Thyroid gland (tissue), 4 donors: ENCODE data around the gene PHAX. TPM values are rescaled to one million over a fixed set of nuclear protein-coding genes. Genes with fewer than 3 reads are reported as not detected.
"Not testable (repeated sequence)": the region's sequence is repeated elsewhere in the genome, so short reads cannot be mapped to it uniquely, and the experiment has no call there.

ENCODE experiments used
- DNase-seq, 2 donors: peaks; one replicate each; pipeline ENCODE4 v3.0.0-alpha.2; 2019
- H3K27ac ChIP-seq, 3 donors: fragments of 200-600 bp; sonication (generic); 1 replicate in 2 of 3; 2 replicates in 1 of 3; pipeline ENCODE4 v1.5.1; 2016 to 2019; ENCODE audit warnings: mild to moderate bottlenecking in 1 of 3, moderate library complexity in 1 of 3
- H3K27me3 ChIP-seq: fragments of 200-600 bp; sonication (generic); one replicate; pipeline ENCODE4 v1.5.1; 2019
- H3K36me3 ChIP-seq, 2 donors: fragments of 200-600 bp; sonication (generic); one replicate each; pipeline ENCODE4 v1.5.1; 2016 to 2019
- H3K4me1 ChIP-seq, 2 donors: fragments of 200-600 bp; sonication (generic); one replicate each; pipeline ENCODE4 v1.5.1; 2017 to 2019
- H3K4me3 ChIP-seq, 3 donors: fragments of 200-600 bp; sonication (generic); replicated peaks in 1 of 3; 1 replicate in 2 of 3; 2 replicates in 1 of 3; pipeline ENCODE4 v1.5.1; 2016; ENCODE audit warnings: mild to moderate bottlenecking in 1 of 3
- H3K9me3 ChIP-seq: fragments of 200-600 bp; sonication (generic); one replicate; pipeline ENCODE4 v1.5.1; 2017
- POLR2A ChIP-seq, 2 donors: fragments of 450-650 bp; IDR thresholded peaks; one replicate each; pipeline ENCODE4 v1.6.1; 2017; ENCODE audit warnings: antibody characterized with exemption in 2 of 2, mild to moderate bottlenecking in 2 of 2, moderate library complexity in 1 of 2
- WGBS, 2 donors: methylation state at CpG; one replicate each; pipeline ENCODE4 v1.1.5; 2017; 5-methylcytosine and 5-hydroxymethylcytosine counted together
- intact Hi-C: fragments of 100-400 bp; cut with DNase I; formaldehyde crosslinking; loops from one replicate; pipeline ENCODE4 v1.15.1; 2023
- total RNA-seq, 4 donors: library from RNA; depleted of rRNA; stranded (reverse); fragments of >200 nt; gene quantifications; one replicate each; pipeline ENCODE4 v1.2.3, GENCODE V29; 2016
- TF ChIP-seq, protein P1 (sequence below), 6 experiments: fragments of 200-600 bp in 3 of 6; fragments of 450-650 bp in 3 of 6; sonication (generic) in 3 of 6; IDR thresholded peaks; one replicate each; pipeline ENCODE4 v1.5.1; 2016 to 2019; ENCODE audit warnings: antibody characterized with exemption in 6 of 6, mild to moderate bottlenecking in 2 of 6, inconsistent platforms in 1 of 6, moderate library complexity in 1 of 6

Gene PHAX
- total RNA-seq, 4 donors from 2014 or later: 35.2 to 42.9 (median 40.0) TPM

DNA sequence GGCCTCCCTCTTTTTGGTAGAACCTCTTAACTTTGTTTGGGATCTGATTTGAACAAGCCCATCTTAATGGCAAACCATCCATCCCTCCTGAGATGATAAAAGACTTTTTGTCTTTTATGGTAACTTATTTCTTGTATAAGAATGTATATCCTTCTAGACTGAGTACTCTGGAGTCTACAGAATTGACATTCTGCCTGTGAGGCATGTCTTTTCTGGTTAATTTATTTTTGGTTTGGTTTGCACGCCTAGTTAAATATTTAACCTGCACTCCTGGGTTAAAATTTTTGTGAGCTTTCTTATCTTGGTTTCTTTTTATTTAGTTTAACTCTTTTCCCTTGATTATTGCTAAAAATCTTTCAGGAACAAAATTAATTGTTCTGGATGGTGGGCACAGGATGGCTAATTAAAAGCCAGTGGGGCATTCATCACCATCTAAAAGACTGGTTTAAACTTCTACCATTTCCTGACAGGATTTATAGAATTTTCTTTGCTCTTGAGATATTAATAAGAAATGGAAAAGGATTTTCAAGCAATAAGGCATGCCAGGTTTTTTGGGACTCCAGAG lies 50.3 kb downstream of the PHAX start:
- WGBS, 2 donors: 95 to 96% methylated on average over 1 of the region's 1 CpG

DNA sequence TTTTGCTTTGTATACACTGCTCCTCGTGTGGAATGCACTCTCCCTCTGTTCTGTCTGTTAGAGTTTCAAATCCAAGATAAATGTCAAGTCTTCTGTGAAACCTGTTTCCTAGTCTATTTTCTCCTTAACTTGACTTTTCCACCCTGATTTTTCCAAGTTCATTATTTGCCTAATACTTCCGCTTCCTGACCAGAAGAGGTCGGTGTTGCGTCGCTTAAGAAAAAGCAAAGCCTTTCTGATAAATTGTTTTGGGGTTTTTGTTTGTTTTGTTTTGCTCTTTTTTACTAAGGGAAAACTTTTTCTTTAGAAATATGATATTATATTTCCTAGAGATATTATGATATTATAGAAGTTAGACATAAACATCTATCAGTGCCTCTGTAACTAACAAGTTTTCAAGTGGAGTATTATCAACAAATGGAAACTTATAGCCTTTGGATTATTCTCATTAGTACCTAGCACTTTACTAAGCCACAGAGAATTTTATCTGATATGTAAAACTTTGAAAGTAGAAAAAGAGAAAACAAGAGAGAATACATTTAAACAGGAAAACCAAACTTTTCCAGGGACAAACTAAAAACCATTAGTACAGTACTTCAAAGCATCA lies 55.8 kb downstream of the PHAX start:
- H3K27ac ChIP-seq: no peak overlapping the region
- H3K4me3 ChIP-seq: no peak overlapping the region

More for the DNA sequence above, 50.3 kb downstream of the PHAX start:
- no peak for DNase-seq
- Histone ChIP-seq H3K4me3 (no peak overlapping the region), H3K4me1 (no peaks in the 10 kb centered on the region), H3K27me3 (no peaks in the 10 kb centered on the region), H3K9me3 (no peaks in the 10 kb centered on the region), H3K36me3 (no peaks in the 10 kb centered on the region), H3K27ac (no peak overlapping the region)
- intact Hi-C loops: no loop called here
- TF ChIP-seq, protein P1, sequence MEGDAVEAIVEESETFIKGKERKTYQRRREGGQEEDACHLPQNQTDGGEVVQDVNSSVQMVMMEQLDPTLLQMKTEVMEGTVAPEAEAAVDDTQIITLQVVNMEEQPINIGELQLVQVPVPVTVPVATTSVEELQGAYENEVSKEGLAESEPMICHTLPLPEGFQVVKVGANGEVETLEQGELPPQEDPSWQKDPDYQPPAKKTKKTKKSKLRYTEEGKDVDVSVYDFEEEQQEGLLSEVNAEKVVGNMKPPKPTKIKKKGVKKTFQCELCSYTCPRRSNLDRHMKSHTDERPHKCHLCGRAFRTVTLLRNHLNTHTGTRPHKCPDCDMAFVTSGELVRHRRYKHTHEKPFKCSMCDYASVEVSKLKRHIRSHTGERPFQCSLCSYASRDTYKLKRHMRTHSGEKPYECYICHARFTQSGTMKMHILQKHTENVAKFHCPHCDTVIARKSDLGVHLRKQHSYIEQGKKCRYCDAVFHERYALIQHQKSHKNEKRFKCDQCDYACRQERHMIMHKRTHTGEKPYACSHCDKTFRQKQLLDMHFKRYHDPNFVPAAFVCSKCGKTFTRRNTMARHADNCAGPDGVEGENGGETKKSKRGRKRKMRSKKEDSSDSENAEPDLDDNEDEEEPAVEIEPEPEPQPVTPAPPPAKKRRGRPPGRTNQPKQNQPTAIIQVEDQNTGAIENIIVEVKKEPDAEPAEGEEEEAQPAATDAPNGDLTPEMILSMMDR (IDR thresholded peaks at IDR 0.05): no peak
- no peak for TF ChIP-seq POLR2A (IDR thresholded peaks at IDR 0.05)

DNA sequence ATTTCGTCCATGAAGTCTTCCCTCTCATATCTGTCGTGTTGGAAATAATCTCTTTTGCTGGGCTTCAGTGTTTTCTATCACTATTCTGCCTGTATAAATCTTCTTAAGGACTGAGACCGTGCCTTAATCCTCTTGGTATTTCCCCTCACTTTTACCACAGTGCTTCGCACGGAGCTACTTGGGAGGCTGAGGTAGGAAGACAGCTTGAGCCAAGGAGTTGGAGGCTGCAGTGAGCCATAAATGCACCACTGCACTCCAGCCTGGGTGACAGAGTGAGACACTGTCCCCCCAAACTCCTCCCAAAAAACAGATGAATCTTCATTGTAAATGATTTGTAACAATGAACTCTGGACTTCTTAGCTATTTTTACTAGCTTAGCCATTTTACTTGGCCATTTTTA lies 57.8 kb downstream of the PHAX start:
- no peak overlapping the region for H3K27ac ChIP-seq
- H3K4me1 ChIP-seq: no peaks in the 10 kb centered on the region
- no peaks in the 10 kb centered on the region for H3K9me3 ChIP-seq
- no peaks in the 10 kb centered on the region for H3K36me3 ChIP-seq
- H3K27me3 ChIP-seq: no peaks in the 10 kb centered on the region
- DNase-seq: no peak
- intact Hi-C loops: no loop called here
- no peak overlapping the region for H3K4me3 ChIP-seq
- 74 to 75% methylated on average over 5 of the region's 5 CpGs for WGBS, 2 donors
- no peak for TF ChIP-seq POLR2A (IDR thresholded peaks at IDR 0.05)
- TF ChIP-seq, protein P1 (IDR thresholded peaks at IDR 0.05): no peak

More for the DNA sequence above, 55.8 kb downstream of the PHAX start:
- peak in 1 of 2 donors; percentile 5 for DNase-seq
- no peaks in the 10 kb centered on the region for H3K27me3 ChIP-seq
- 1 to 3% methylated on average over 5 of the region's 5 CpGs for WGBS, 2 donors
- H3K9me3 ChIP-seq: no peaks in the 10 kb centered on the region
- H3K36me3 ChIP-seq: no peaks in the 10 kb centered on the region
- H3K4me1 ChIP-seq: no peaks in the 10 kb centered on the region
- no peak for TF ChIP-seq POLR2A (IDR thresholded peaks at IDR 0.05)
- TF ChIP-seq, protein P1 (IDR thresholded peaks at IDR 0.05): peak; percentile 43 to 86 (median 54)
- intact Hi-C loops: no loop called here

DNA sequence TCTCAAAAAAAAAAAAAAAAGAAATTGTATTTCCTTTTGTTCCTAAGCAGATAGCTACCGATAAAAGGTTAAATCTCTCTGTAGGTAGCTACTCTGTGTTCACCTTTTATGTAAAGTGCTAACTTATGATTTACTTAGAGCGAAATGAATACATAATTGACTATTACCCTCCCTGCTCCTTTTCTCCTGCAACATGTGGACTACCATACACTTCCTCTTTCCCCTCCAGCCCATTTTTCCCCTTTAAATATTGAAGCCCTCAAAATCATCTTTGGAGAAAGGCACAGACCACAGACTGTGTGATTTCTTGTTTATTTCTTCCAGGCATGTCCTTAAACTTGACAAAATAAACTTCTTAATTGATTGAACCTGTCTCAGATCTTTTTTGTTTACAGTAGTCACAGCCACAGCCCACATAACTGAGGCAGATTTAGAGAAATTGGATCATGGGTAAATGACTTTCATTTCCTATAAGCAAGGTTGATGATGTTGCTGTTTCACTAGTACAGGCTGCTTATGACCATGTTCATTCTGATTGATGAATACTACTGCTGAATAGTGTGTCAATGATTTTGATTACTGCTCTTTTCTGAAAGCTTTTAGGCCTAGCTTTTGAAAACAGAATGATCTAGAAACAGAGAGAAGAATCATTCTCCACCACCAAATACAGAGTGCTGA lies 59.2 kb downstream of the PHAX start:
- Histone ChIP-seq H3K4me3 (no peak overlapping the region), H3K4me1 (no peaks in the 10 kb centered on the region), H3K27me3 (no peaks in the 10 kb centered on the region), H3K36me3 (no peaks in the 10 kb centered on the region), H3K9me3 (no peaks in the 10 kb centered on the region), H3K27ac (no peak overlapping the region)
- DNase-seq: no peak
- TF ChIP-seq, protein P1 (IDR thresholded peaks at IDR 0.05): no peak
- TF ChIP-seq POLR2A (IDR thresholded peaks at IDR 0.05): no peak
- WGBS, 2 donors: 94 to 98% methylated on average over 2 of the region's 2 CpGs
- intact Hi-C loops: no loop called here

DNA sequence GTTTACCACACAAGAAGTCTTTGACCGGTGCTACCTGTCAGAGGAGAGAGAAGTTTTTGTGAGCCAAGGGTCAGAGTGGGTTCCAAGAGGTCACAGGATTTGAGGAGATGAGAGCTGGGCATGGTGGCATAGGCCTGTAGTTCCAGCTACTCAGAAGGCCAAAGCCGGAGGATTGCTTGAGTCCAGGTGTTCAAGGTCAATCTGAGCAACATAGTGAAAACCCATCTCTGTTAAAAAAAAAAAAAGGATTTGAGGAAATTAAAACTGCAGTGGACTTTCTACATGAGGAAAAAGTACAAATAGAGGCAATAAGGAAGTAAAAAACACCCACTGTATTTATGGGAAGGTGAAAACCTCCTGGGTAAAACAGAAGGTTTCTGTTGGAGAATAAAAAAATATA lies 63.8 kb downstream of the PHAX start:
- H3K4me1 ChIP-seq: no peaks in the 10 kb centered on the region
- TF ChIP-seq, protein P1 (IDR thresholded peaks at IDR 0.05): no peak
- no peak for TF ChIP-seq POLR2A (IDR thresholded peaks at IDR 0.05)
- H3K27me3 ChIP-seq: no peaks in the 10 kb centered on the region
- H3K27ac ChIP-seq: no peak overlapping the region
- H3K36me3 ChIP-seq: no peaks in the 10 kb centered on the region
- 68 to 84% methylated on average over 2 of the region's 2 CpGs for WGBS, 2 donors
- intact Hi-C loops: no loop called here
- H3K9me3 ChIP-seq: no peaks in the 10 kb centered on the region
- no peak for DNase-seq
- no peak overlapping the region for H3K4me3 ChIP-seq

DNA sequence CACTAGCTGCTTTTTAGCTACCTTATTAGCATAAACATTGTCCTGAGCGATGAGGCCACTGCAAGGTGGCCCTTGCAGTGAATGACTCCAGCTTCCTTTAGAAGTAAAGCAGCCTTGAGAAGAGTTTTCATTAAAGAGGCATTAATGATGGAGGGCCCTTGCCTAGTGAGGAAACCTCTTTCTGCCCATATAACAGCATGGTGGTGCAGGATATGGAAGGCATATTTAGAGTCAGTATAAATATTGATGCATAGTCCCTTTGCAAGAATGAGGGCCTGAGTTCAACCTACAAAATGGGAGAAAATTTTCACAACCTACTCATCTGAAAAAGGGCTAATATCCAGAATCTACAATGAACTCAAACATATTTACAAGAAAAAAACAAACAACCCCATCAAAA lies 69.4 kb downstream of the PHAX start:
- intact Hi-C loops, H3K27ac ChIP-seq, H3K9me3 ChIP-seq, H3K36me3 ChIP-seq, H3K4me3 ChIP-seq, H3K4me1 ChIP-seq, DNase-seq, H3K27me3 ChIP-seq: not testable (repeated sequence)
- WGBS, 2 donors: 86 to 100% methylated on average over 1 of the region's 1 CpG

DNA sequence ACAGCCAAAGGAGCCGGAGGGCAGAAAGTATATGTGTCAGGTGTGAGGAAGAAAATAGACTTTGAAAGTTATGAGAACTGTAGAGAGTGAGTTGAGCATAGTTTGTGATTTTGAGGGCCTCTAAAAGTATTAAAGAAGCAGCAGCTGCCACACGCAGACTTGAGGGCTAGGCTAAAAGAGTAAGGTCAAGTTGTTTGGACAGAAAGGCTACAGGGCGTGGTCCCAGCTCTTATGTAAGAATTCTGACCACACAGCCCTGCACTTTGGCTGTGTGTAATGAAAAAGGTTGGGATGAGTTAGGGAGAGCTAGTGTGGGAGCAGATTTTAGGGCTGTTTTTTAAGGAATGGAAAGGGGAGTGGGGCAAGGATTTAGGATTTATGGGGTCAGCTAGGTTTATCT lies 70.9 kb downstream of the PHAX start:
- H3K27me3 ChIP-seq, intact Hi-C loops, H3K27ac ChIP-seq, H3K9me3 ChIP-seq, H3K4me3 ChIP-seq, H3K4me1 ChIP-seq, H3K36me3 ChIP-seq, DNase-seq: not testable (repeated sequence)
- WGBS, 2 donors: 85 to 89% methylated on average over 3 of the region's 3 CpGs
